Endothelial cell of umbilical vein (primary cell): ENCODE data around the gene IQCE.

Experiments used
- CTCF ChIP-seq, 2 donors: IDR thresholded peaks; 1 replicate in 1 of 2; 2 replicates in 1 of 2; pipeline ENCODE4 v1.5.1; 2011; ENCODE audit warnings: low read length in 2 of 2, mild to moderate bottlenecking in 2 of 2, moderate library complexity in 2 of 2, control low read depth in 1 of 2, inconsistent platforms in 1 of 2, low read depth in 1 of 2; ENCODE audit not compliant: insufficient read depth in 1 of 2; ENCODE audit errors: extremely low read depth in 1 of 2
- EZH2 ChIP-seq: IDR thresholded peaks from 2 replicates; pipeline ENCODE4 v1.6.1; 2012; ENCODE audit warnings: borderline replicate concordance, low read depth, mild to moderate bottlenecking, moderate library complexity, low read length, inconsistent platforms; ENCODE audit not compliant: severe bottlenecking
- FOS ChIP-seq: IDR thresholded peaks from 2 replicates; pipeline ENCODE4 v1.6.1; 2011; ENCODE audit warnings: mild to moderate bottlenecking, low read length, moderate library complexity, borderline replicate concordance; ENCODE audit not compliant: insufficient read depth
- JUN ChIP-seq: IDR thresholded peaks from 2 replicates; pipeline ENCODE4 v1.6.1; 2011; ENCODE audit warnings: borderline replicate concordance, low read depth; ENCODE audit not compliant: insufficient read length, insufficient read depth
- MAX ChIP-seq: IDR thresholded peaks from 2 replicates; pipeline ENCODE4 v1.6.1; 2011; ENCODE audit not compliant: insufficient read depth, insufficient read length
- MYC ChIP-seq: IDR thresholded peaks from one replicate; pipeline ENCODE4 v1.6.1; 2011; ENCODE audit warnings: mild to moderate bottlenecking, low read depth, low read length
- POLR2A ChIP-seq: IDR thresholded peaks from 2 replicates; pipeline ENCODE4 v1.6.1; 2012; ENCODE audit warnings: low read depth, mild to moderate bottlenecking, control low read depth, low read length
- POLR2AphosphoS5 ChIP-seq: IDR thresholded peaks from 2 replicates; pipeline ENCODE4 v1.6.1; 2012; ENCODE audit warnings: low read depth, mild to moderate bottlenecking, control low read depth, low read length, moderate library complexity; ENCODE audit not compliant: insufficient read depth

DNA sequence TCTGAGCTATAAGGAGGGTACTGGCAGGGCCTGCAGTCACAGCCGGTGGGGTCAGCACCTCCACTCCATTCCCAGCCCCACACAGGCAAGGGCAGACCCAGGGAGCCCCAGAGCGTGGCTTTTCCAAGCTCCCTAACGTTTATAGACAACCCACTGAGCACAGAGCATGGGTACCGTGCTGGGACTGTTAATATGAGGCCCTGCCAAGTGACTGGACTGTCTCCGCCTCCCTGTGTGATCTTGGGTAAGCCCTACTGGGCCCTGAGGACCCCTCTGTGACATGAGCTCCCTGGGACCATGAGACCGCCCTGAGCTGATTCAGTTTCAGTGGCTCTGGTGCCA is 85.4 kb downstream of the IQCE start:
- TF ChIP-seq CTCF (IDR thresholded peaks at IDR 0.05; ENCODE audit: extremely low read depth in 1 of 2, insufficient read depth in 1 of 2, low read depth in 1 of 2, low read length in 2 of 2) (no peak), POLR2AphosphoS5 (no peak), EZH2 (no peak), POLR2A (no peak), JUN (no peak), MAX (no peak), MYC (no peak), FOS (no peak)
